T-helper 2 cell treated with Interferon-gamma antibody and Interleukin-4, amounts not matched to agents 100 ng/mL and 5 ng/mL, for 36 hours (primary cell): ENCODE results near the gene TAS2R31. TPM values are rescaled to one million over a fixed set of nuclear protein-coding genes. Genes with fewer than 3 reads are reported as not detected.

Experiments
- intact Hi-C: fragments of 100-400 bp; cut with micrococcal nuclease; formaldehyde crosslinking; loops from one replicate; pipeline ENCODE4 v1.15.1; 2023
- total RNA-seq: library from RNA; stranded (reverse); gene quantifications from 2 replicates; pipeline ENCODE4 v1.2.3, GENCODE V29; 2022

The TAS2R31 gene
- total RNA-seq, 1 donor from 2014 or later: 4.2 TPM

- intact Hi-C loops: no loop called here
Measured at GRCh38 chr12:11007608-11008007, 23.6 kb downstream of the TAS2R31 start.

GRCh38 chr12:10998204-10998603 is 33.0 kb downstream of the TAS2R31 start, which contains the start of gene TAS2R20:
TSS of gene TAS2R20 (minus strand) at chr12:10998304. CDS start at chr12:10997875, 429 bp downstream.
- intact Hi-C loops: no loop called here

GRCh38 chr12:10994307-10994706 is 36.9 kb downstream of the TAS2R31 start:
- intact Hi-C loops: no loop called here

DNA sequence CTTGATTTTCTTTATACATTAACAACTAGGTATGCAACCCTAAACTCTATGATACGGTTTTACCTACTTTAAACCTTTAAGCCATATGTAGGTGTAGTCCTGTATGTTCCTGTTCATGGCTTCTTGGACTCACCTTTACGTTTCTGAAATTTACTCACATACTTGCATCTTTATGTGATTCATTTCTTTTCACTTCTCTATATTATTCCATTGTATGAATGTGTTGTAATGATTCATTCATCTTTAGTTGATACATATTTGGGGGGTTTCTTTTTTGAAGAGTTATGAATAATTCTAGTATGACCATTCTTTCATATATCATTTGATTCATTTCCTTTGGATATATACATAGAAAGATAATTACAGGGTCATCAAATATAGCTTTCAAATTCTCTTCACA is 42.1 kb downstream of the TAS2R31 start:
- intact Hi-C loops: no loop called here

DNA sequence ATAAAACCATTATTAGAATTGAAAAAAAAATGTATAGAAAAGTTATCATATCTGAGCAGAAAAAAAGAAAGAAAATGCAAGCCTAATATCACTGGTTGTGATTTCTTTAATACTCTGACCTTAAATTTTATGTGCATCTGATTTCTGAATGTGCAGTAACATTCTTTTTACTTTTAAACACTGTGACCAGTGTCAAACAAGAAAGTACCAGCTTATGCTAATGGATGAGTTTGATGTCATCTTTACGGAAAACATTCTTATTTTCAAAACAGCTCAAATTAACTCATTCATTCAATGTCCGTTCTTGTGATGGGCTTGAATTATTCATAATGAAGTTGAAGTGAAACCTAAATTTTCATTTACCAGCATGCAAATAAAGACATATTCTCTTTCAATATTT is 44.4 kb downstream of the TAS2R31 start, which contains the start of gene TAS2R50:
Gene TAS2R50, minus strand, starts transcription at position 101 of the 400 bp plus-strand sequence. Its CDS starts 52 bp downstream, at position 49.
- intact Hi-C loops: no loop called here

GRCh38 chr12:10982244-10982643 is 49.0 kb downstream of the TAS2R31 start:
- intact Hi-C loops: loop anchor here (1.0 kb wide), 2 partner anchors 133 to 189 kb away; partner anchors contain the start of genes PRR4 and SMIM10L1

Other genes with a start within 250 kb of the TAS2R31 start
- gene TAS2R7, start 228.8 kb downstream of the TAS2R31 start, total RNA-seq: not detected in 2 replicates
- not detected in 2 replicates for gene TAS2R8, start 224.1 kb downstream of the TAS2R31 start, total RNA-seq
- not detected in 2 replicates for gene TAS2R9, start 221.2 kb downstream of the TAS2R31 start, total RNA-seq
- 1.1 and 1.3 TPM in 2 replicates for gene TAS2R10, start 205.0 kb downstream of the TAS2R31 start, total RNA-seq
- 2.5 and 3.7 TPM in 2 replicates for gene PRR4, start 181.9 kb downstream of the TAS2R31 start, total RNA-seq
- gene PRH1, start 147.2 kb downstream of the TAS2R31 start, total RNA-seq: 18.0 and 20.7 TPM in 2 replicates
- 1.4 and 1.7 TPM in 2 replicates for gene TAS2R13, start 121.8 kb downstream of the TAS2R31 start, total RNA-seq
- not detected in 2 replicates for gene PRH2, start 102.2 kb downstream of the TAS2R31 start, total RNA-seq
- 3.2 and 4.1 TPM in 2 replicates for gene TAS2R14, start 92.1 kb downstream of the TAS2R31 start, total RNA-seq
- 1.6 and 2.0 TPM in 2 replicates for gene TAS2R50, start 44.5 kb downstream of the TAS2R31 start, total RNA-seq
- gene TAS2R20, start 33.1 kb downstream of the TAS2R31 start, total RNA-seq: 2.3 and 2.9 TPM in 2 replicates
- gene TAS2R19, start 8.8 kb downstream of the TAS2R31 start, total RNA-seq: 3.1 and 3.5 TPM in 2 replicates
- gene TAS2R46, start 30.9 kb upstream of the TAS2R31 start, total RNA-seq: 1.9 and 2.2 TPM in 2 replicates
- gene TAS2R43, start 60.9 kb upstream of the TAS2R31 start, total RNA-seq: 0.55 and 1.2 TPM in 2 replicates
- gene TAS2R30, start 103.2 kb upstream of the TAS2R31 start, total RNA-seq: 3.7 and 3.8 TPM in 2 replicates
- gene SMIM10L1, start 139.8 kb upstream of the TAS2R31 start, total RNA-seq: 7.1 and 7.8 TPM in 2 replicates
- gene TAS2R42, start 155.5 kb upstream of the TAS2R31 start, total RNA-seq: not detected in 2 replicates
- gene PRB3, start 238.3 kb upstream of the TAS2R31 start, total RNA-seq: not detected in 2 replicates